ENCODE results near the gene GGTA1. TPM values are rescaled to one million over a fixed set of nuclear protein-coding genes. Genes with fewer than 3 reads are reported as not detected.

GGTA1 gene
- total and polyA plus RNA-seq, 5 donors from 2014 or later, result 0.69 TPM; not detected in 4

DNA sequence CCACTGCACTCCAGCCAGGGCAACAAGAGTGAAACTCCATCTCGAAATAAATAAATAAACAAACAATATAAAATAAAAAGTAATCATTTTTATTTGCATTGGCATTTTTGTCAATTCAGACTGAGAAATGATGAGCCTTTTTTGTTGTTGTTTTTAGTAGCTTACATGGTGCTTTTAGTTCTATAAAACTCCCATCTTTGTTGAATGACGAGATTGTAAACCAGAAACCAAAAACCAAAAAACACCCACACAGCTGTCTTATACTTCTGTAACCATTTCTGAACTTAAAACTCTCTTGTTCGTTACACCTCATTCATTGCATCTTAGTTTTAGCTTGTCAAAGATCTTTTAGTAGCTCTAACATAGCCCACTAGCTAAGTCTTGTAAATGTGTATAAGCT is 44.7 kb downstream of the GGTA1 start:
- Mint-ChIP-seq H3K4me3 (no peak overlapping the region), H3K27me3 (peaks cover 28% of the 10 kb centered on the region), H3K36me3 (no peaks in the 10 kb centered on the region), H3K9me3 (peaks cover 0 to 4% (median 0%) of the 10 kb centered on the region in 7 donors), H3K4me1 (peaks cover 0 to 2% (median 0%) of the 10 kb centered on the region in 4 donors), H3K27ac (no peak overlapping the region)
- Histone ChIP-seq H3K36me3 (ENCODE audit: control insufficient read depth, insufficient read depth, low read length) (no peaks in the 10 kb centered on the region), H3K4me3 (ENCODE audit: low read depth, low read length) (no peak overlapping the region), H3K27me3 (ENCODE audit: control insufficient read depth, insufficient read depth, low read length) (peaks cover 10% of the 10 kb centered on the region), H3K27ac (ENCODE audit: insufficient read depth, low read length, poor library complexity, severe bottlenecking) (no peak overlapping the region), H3K4me1 (ENCODE audit: control insufficient read depth, insufficient read depth, low read length, poor library complexity, severe bottlenecking) (no peaks in the 10 kb centered on the region), H3K9me3 (ENCODE audit: control insufficient read depth in 2 of 2, low read length in 2 of 2) (no peaks in the 10 kb centered on the region)
- ATAC-seq (ENCODE audit: low read depth in 2 of 2) (no peak), DNase-seq (no peak)

DNA sequence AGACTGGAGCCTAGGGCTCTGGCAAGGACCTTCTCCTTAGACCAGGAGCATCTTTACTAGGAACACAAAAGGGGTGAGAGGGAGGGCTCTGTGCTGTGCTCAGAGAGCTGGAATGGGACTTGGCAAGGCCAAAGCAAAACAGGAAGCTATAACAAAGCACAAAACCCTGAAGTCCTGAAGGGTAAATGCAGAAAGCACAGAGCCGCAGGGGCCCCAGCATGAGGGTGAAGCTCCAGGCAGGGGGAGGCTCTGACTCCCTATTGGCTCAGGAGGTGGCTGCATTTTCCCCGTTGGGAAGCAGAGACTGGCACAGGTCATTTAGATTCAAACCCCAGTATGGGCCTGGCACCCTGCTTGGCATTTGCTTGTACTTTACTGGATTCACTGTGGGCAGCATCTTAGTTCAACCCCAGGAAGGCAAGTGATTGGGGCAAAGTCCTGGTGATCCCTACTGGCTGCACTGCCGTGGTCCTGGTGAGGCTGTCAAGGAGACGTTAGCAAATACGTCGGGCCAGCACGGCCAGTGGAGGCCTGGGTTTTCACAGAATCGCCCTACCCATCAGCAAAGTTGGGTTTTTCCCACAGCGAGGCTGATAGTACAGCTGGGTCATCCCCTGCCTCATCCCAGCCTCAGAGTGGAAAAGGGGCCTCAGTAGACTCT is 46.3 kb downstream of the GGTA1 start:
- Histone ChIP-seq H3K36me3 (ENCODE audit: control insufficient read depth, insufficient read depth, low read length) (no peaks in the 10 kb centered on the region), H3K27ac (ENCODE audit: insufficient read depth, low read length, poor library complexity, severe bottlenecking) (no peak overlapping the region), H3K4me3 (ENCODE audit: low read depth, low read length) (no peak overlapping the region), H3K4me1 (ENCODE audit: control insufficient read depth, insufficient read depth, low read length, poor library complexity, severe bottlenecking) (no peaks in the 10 kb centered on the region), H3K9me3 (ENCODE audit: control insufficient read depth in 2 of 2, low read length in 2 of 2) (no peaks in the 10 kb centered on the region), H3K27me3 (ENCODE audit: control insufficient read depth, insufficient read depth, low read length) (peaks cover 5% of the 10 kb centered on the region)
- Mint-ChIP-seq H3K36me3 (no peaks in the 10 kb centered on the region), H3K27me3 (peaks cover 20% of the 10 kb centered on the region), H3K4me1 (peaks cover 0 to 2% (median 0%) of the 10 kb centered on the region in 4 donors), H3K9me3 (peaks cover 0 to 3% (median 0%) of the 10 kb centered on the region in 7 donors), H3K27ac (no peak overlapping the region), H3K4me3 (no peak overlapping the region)
- DNase-seq (no peak), ATAC-seq (ENCODE audit: low read depth in 2 of 2) (no peak)

DNA sequence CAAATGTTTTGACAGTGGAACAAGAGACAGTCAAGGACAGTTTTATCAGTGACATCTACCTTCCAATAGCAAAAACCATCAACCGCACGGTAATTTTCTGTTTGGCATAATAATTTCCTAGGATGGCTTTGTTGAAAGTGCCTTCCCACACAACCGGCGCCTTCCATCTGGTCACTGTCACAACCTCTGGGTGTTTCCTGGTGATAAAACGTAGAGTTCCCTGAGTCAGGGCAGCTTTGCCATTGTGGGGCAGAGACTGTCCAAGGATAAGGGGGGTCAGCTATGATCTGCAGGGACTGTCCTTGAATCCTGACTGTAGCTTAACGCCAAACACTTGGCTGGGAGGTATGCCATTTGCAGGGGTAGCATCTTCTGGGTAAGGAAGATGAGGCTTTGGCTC is 47.6 kb downstream of the GGTA1 start:
- ATAC-seq (ENCODE audit: low read depth in 2 of 2) (no peak), DNase-seq (no peak)
- no peaks in the 10 kb centered on the region for H3K4me1 ChIP-seq (ENCODE audit: control insufficient read depth, insufficient read depth, low read length, poor library complexity, severe bottlenecking)
- H3K4me3 ChIP-seq (ENCODE audit: low read depth, low read length), result no peak overlapping the region
- H3K4me1 Mint-ChIP-seq, result peaks cover 0 to 2% (median 0%) of the 10 kb centered on the region in 4 donors
- no peak overlapping the region for H3K27ac Mint-ChIP-seq
- no peaks in the 10 kb centered on the region for H3K36me3 ChIP-seq (ENCODE audit: control insufficient read depth, insufficient read depth, low read length)
- peaks cover 0 to 3% (median 0%) of the 10 kb centered on the region in 7 donors for H3K9me3 Mint-ChIP-seq
- peaks cover 11% of the 10 kb centered on the region for H3K27me3 ChIP-seq (ENCODE audit: control insufficient read depth, insufficient read depth, low read length)
- no peak overlapping the region for H3K4me3 Mint-ChIP-seq
- H3K36me3 Mint-ChIP-seq, result no peaks in the 10 kb centered on the region
- H3K27me3 Mint-ChIP-seq, result peaks cover 24% of the 10 kb centered on the region
- no peak overlapping the region for H3K27ac ChIP-seq (ENCODE audit: insufficient read depth, low read length, poor library complexity, severe bottlenecking)
- H3K9me3 ChIP-seq (ENCODE audit: control insufficient read depth in 2 of 2, low read length in 2 of 2), result no peaks in the 10 kb centered on the region

DNA sequence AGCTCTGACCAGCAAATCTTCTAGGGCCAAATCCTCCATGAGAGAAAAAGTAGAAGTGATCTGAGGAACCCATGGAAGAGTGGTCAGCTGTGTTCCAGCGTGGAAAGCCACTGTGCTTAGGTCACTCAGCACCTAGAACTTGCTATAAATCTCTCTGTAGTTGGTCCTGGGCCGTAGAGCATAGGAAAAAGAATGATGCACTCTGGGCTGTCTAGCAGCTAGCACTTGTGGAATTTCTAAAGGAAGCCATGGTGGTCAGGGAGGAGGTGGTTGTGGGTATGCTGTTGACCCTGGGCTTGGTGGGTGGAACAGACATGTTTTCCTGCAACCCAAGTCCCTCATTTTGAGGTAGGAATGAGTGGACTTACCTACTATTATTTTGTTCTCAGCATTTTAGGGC is 48.1 kb downstream of the GGTA1 start:
- H3K9me3 Mint-ChIP-seq, result peaks cover 0 to 3% (median 0%) of the 10 kb centered on the region in 7 donors

DNA sequence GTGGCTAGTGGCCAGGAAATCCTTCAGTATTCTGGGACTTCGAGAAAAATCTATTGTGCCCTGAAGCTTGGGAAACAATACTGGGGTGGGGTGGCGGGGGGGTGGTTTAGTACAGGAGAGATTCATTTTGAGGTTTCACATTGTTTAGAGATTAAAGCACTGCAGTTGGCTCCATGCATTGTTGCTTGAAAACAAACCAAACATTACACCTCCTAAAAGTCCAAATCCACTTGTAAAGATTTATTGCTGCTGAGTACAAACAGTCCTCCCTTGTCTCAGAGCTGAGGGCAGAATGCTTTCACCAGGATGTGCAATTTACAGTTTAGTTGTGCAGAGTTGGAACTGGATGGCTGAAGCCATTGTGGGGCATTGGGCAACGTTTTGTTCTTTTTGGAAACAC is 49.4 kb downstream of the GGTA1 start:
- H3K4me1 ChIP-seq (ENCODE audit: control insufficient read depth, insufficient read depth, low read length, poor library complexity, severe bottlenecking), result no peaks in the 10 kb centered on the region
- H3K27ac ChIP-seq (ENCODE audit: insufficient read depth, low read length, poor library complexity, severe bottlenecking), result no peak overlapping the region
- ATAC-seq (ENCODE audit: low read depth in 2 of 2) (no peak), DNase-seq (no peak)
- Mint-ChIP-seq H3K4me3 (no peak overlapping the region), H3K27ac (no peak overlapping the region), H3K9me3 (peaks cover 0 to 6% (median 0%) of the 10 kb centered on the region in 7 donors), H3K36me3 (no peaks in the 10 kb centered on the region), H3K27me3 (peaks cover 25% of the 10 kb centered on the region), H3K4me1 (no peaks in the 10 kb centered on the region)
- H3K36me3 ChIP-seq (ENCODE audit: control insufficient read depth, insufficient read depth, low read length), result no peaks in the 10 kb centered on the region
- H3K9me3 ChIP-seq (ENCODE audit: control insufficient read depth in 2 of 2, low read length in 2 of 2), result no peaks in the 10 kb centered on the region
- no peak overlapping the region for H3K4me3 ChIP-seq (ENCODE audit: low read depth, low read length)
- H3K27me3 ChIP-seq (ENCODE audit: control insufficient read depth, insufficient read depth, low read length), result peaks cover 10% of the 10 kb centered on the region

More for the DNA sequence above, 48.1 kb downstream of the GGTA1 start:
- Mint-ChIP-seq H3K27me3 (peaks cover 24% of the 10 kb centered on the region), H3K4me3 (no peak overlapping the region), H3K4me1 (peaks cover 0 to 2% (median 0%) of the 10 kb centered on the region in 4 donors), H3K36me3 (no peaks in the 10 kb centered on the region), H3K27ac (no peak overlapping the region)
- Histone ChIP-seq H3K36me3 (ENCODE audit: control insufficient read depth, insufficient read depth, low read length) (no peaks in the 10 kb centered on the region), H3K27ac (ENCODE audit: insufficient read depth, low read length, poor library complexity, severe bottlenecking) (no peak overlapping the region), H3K4me1 (ENCODE audit: control insufficient read depth, insufficient read depth, low read length, poor library complexity, severe bottlenecking) (no peaks in the 10 kb centered on the region), H3K27me3 (ENCODE audit: control insufficient read depth, insufficient read depth, low read length) (peaks cover 8% of the 10 kb centered on the region), H3K4me3 (ENCODE audit: low read depth, low read length) (no peak overlapping the region), H3K9me3 (ENCODE audit: control insufficient read depth in 2 of 2, low read length in 2 of 2) (no peaks in the 10 kb centered on the region)
- DNase-seq, result no peak
- no peak for ATAC-seq (ENCODE audit: low read depth in 2 of 2)

DNA sequence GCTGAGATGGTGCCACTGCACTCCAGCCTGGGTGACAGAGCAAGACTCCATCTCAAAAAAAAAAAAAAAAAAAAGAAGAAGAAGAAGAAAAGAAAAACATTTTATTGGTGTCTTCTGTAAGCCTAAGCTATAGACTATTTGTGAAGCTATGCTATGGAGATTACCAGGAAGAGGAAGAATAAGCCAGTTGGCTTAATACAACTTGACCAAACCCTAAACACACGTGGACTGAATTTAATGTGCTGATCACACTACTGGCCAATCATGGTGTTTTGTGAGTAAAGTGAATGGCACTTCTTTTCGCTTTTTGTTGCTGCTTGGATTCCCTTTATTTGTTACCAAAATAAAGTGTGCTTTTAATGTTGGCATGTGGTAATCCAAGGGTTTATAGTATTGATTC is 49.9 kb downstream of the GGTA1 start:
- Histone ChIP-seq H3K9me3 (ENCODE audit: control insufficient read depth in 2 of 2, low read length in 2 of 2) (no peaks in the 10 kb centered on the region), H3K4me1 (ENCODE audit: control insufficient read depth, insufficient read depth, low read length, poor library complexity, severe bottlenecking) (no peaks in the 10 kb centered on the region), H3K27me3 (ENCODE audit: control insufficient read depth, insufficient read depth, low read length) (peaks cover 10% of the 10 kb centered on the region), H3K4me3 (ENCODE audit: low read depth, low read length) (no peak overlapping the region), H3K27ac (ENCODE audit: insufficient read depth, low read length, poor library complexity, severe bottlenecking) (no peak overlapping the region), H3K36me3 (ENCODE audit: control insufficient read depth, insufficient read depth, low read length) (no peaks in the 10 kb centered on the region)
- H3K36me3 Mint-ChIP-seq, result no peaks in the 10 kb centered on the region
- ATAC-seq (ENCODE audit: low read depth in 2 of 2) (no peak), DNase-seq (no peak)
- peaks cover 0 to 6% (median 0%) of the 10 kb centered on the region in 7 donors for H3K9me3 Mint-ChIP-seq
- no peak overlapping the region for H3K4me3 Mint-ChIP-seq
- H3K27me3 Mint-ChIP-seq, result peaks cover 29% of the 10 kb centered on the region
- no peaks in the 10 kb centered on the region for H3K4me1 Mint-ChIP-seq
- H3K27ac Mint-ChIP-seq, result no peak overlapping the region

DNA sequence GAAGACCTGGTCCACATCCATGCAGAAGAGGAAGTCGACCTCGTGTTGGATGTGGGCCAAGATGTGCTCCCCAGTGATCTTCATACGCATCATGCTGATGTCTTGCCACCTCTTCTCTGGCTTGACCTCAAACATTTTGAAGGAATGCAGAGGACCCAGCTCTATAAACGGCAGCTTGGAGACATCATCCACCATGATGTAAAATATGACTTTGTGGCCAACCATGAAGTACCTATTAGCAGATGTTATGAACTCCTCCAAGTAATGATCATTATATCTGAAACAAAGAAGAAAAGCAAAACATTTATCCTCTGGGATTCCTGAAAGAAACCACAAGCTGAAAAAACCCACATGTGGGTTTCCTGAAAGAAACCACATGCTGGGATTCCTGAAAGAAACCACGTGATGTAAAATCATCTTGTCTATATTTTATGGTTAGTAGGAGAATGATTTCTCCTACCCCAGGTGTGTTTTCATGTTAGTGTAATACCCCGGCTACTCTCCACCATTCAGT is 52.3 kb downstream of the GGTA1 start:
- peaks cover 0 to 6% (median 0%) of the 10 kb centered on the region in 7 donors for H3K9me3 Mint-ChIP-seq
- ATAC-seq (ENCODE audit: low read depth in 2 of 2) (no peak), DNase-seq (no peak)
- Histone ChIP-seq H3K4me1 (ENCODE audit: control insufficient read depth, insufficient read depth, low read length, poor library complexity, severe bottlenecking) (no peaks in the 10 kb centered on the region), H3K4me3 (ENCODE audit: low read depth, low read length) (no peak overlapping the region), H3K27ac (ENCODE audit: insufficient read depth, low read length, poor library complexity, severe bottlenecking) (no peak overlapping the region), H3K27me3 (ENCODE audit: control insufficient read depth, insufficient read depth, low read length) (peaks cover 14% of the 10 kb centered on the region), H3K9me3 (ENCODE audit: control insufficient read depth in 2 of 2, low read length in 2 of 2) (no peaks in the 10 kb centered on the region), H3K36me3 (ENCODE audit: control insufficient read depth, insufficient read depth, low read length) (no peaks in the 10 kb centered on the region)
- no peak overlapping the region for H3K4me3 Mint-ChIP-seq
- H3K27ac Mint-ChIP-seq, result no peak overlapping the region
- H3K27me3 Mint-ChIP-seq, result peaks cover 28% of the 10 kb centered on the region
- H3K4me1 Mint-ChIP-seq, result no peaks in the 10 kb centered on the region
- H3K36me3 Mint-ChIP-seq, result no peaks in the 10 kb centered on the region

DNA sequence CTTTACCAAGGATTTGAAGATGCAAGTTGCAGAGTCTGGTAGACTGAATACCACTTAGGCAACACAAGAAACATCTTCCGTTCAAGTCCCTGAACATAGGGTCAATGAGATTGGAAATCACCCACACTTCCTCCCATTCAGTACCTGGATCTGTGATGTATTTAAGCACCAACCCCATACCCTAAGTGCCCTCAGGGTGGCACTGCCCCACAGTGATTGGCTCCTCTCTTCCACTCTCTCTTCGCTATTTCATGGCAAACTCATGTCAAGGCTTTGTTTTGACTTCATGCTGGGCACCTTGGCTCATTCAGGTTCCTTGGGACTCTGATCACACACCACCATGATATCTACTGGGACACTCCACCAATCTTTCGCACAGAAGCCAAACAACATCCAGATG is 53.7 kb downstream of the GGTA1 start:
- Histone ChIP-seq H3K27ac (ENCODE audit: insufficient read depth, low read length, poor library complexity, severe bottlenecking) (no peak overlapping the region), H3K9me3 (ENCODE audit: control insufficient read depth in 2 of 2, low read length in 2 of 2) (no peaks in the 10 kb centered on the region), H3K4me3 (ENCODE audit: low read depth, low read length) (no peak overlapping the region), H3K36me3 (ENCODE audit: control insufficient read depth, insufficient read depth, low read length) (no peaks in the 10 kb centered on the region), H3K27me3 (ENCODE audit: control insufficient read depth, insufficient read depth, low read length) (peaks cover 16% of the 10 kb centered on the region), H3K4me1 (ENCODE audit: control insufficient read depth, insufficient read depth, low read length, poor library complexity, severe bottlenecking) (no peaks in the 10 kb centered on the region)
- ATAC-seq (ENCODE audit: low read depth in 2 of 2) (no peak), DNase-seq (peak in 1 of 3 donors; percentile 3)
- Mint-ChIP-seq H3K27ac (no peak overlapping the region), H3K36me3 (no peaks in the 10 kb centered on the region), H3K4me3 (no peak overlapping the region), H3K27me3 (peaks cover 28% of the 10 kb centered on the region), H3K9me3 (peaks cover 0 to 6% (median 0%) of the 10 kb centered on the region in 7 donors), H3K4me1 (no peaks in the 10 kb centered on the region)

All from CD4-positive, CD25-positive, alpha-beta regulatory T cell (primary cell).